MM.1S (cell line): Measurements from ENCODE around the gene ITPRIPL2.

ENCODE experiments used
- DNase-seq: peaks from one replicate; pipeline ENCODE4 v3.0.0-alpha.2; 2015
- H2AFZ ChIP-seq: fragments of 300-600 bp; sonication (generic); 2 replicates; pipeline ENCODE4 v1.6.0; 2016; ENCODE audit warnings: antibody characterized with exemption, low read length
- H3F3A ChIP-seq: fragments of 300-600 bp; sonication (generic); 2 replicates; pipeline ENCODE4 v1.6.1; 2016; ENCODE audit warnings: mild to moderate bottlenecking, antibody characterized with exemption, low read length, moderate library complexity, mixed read lengths; ENCODE audit not compliant: insufficient read depth
- H3K27ac ChIP-seq: fragments of 300-600 bp; sonication (generic); 2 replicates; pipeline ENCODE4 v1.5.1; 2016; ENCODE audit warnings: mild to moderate bottlenecking, low read length
- H3K27me3 ChIP-seq: fragments of 300-600 bp; sonication (generic); replicated peaks from 2 replicates; pipeline ENCODE4 v1.6.0; 2016; ENCODE audit warnings: low read length; ENCODE audit not compliant: insufficient read depth
- H3K36me3 ChIP-seq: fragments of 300-600 bp; sonication (generic); replicated peaks from 2 replicates; pipeline ENCODE4 v1.6.1; 2016; ENCODE audit warnings: mild to moderate bottlenecking, low read length, mixed read lengths; ENCODE audit not compliant: insufficient read depth
- H3K4me1 ChIP-seq: fragments of 300-600 bp; sonication (generic); 2 replicates; pipeline ENCODE4 v1.6.1; 2016; ENCODE audit warnings: low read length, mixed read lengths
- H3K4me2 ChIP-seq: fragments of 300-600 bp; sonication (generic); 2 replicates; pipeline ENCODE4 v1.6.0; 2016; ENCODE audit warnings: low read depth, low read length
- H3K4me3 ChIP-seq: fragments of 300-600 bp; sonication (generic); 2 replicates; pipeline ENCODE4 v1.5.1; 2016; ENCODE audit warnings: low read length, mixed read lengths
- H3K79me2 ChIP-seq: fragments of 300-600 bp; sonication (generic); 2 replicates; pipeline ENCODE4 v1.6.1; 2016; ENCODE audit warnings: mixed run types, low read length, mixed read lengths
- H3K9ac ChIP-seq: fragments of 300-600 bp; sonication (generic); 2 replicates; pipeline ENCODE4 v1.6.1; 2016; ENCODE audit warnings: low read length, mixed read lengths
- H3K9me2 ChIP-seq: fragments of 300-600 bp; sonication (generic); replicated peaks from 2 replicates; pipeline ENCODE4 v1.6.1; 2016; ENCODE audit warnings: mild to moderate bottlenecking, low read length, mixed read lengths; ENCODE audit not compliant: insufficient read depth
- H3K9me3 ChIP-seq: fragments of 300-600 bp; sonication (generic); replicated peaks from 2 replicates; pipeline ENCODE4 v1.6.1; 2016; ENCODE audit warnings: mild to moderate bottlenecking, low read length, mixed read lengths; ENCODE audit not compliant: insufficient read depth
- H4K20me1 ChIP-seq: fragments of 300-600 bp; sonication (generic); 2 replicates; pipeline ENCODE4 v1.6.1; 2016; ENCODE audit warnings: mild to moderate bottlenecking, low read length, moderate library complexity, mixed read lengths; ENCODE audit not compliant: insufficient read depth
- EZH2 ChIP-seq: fragments of 300-600 bp; sonication (generic); optimal IDR thresholded peaks from 2 replicates; pipeline ENCODE3; 2017; ENCODE audit warnings: low read depth, mild to moderate bottlenecking, antibody characterized with exemption, low read length, mixed read lengths
- EZH2phosphoT487 ChIP-seq: fragments of 300-600 bp; sonication (generic); IDR thresholded peaks from 2 replicates; pipeline ENCODE4 v1.6.1; 2018; ENCODE audit warnings: antibody characterized with exemption, low read length
- TF ChIP-seq, protein P1 (sequence below): fragments of 300-600 bp; sonication (generic); IDR thresholded peaks from 2 replicates; pipeline ENCODE4 v1.5.1; 2016; ENCODE audit warnings: antibody characterized with exemption, low read length, mixed read lengths

Gene ITPRIPL2

DNA sequence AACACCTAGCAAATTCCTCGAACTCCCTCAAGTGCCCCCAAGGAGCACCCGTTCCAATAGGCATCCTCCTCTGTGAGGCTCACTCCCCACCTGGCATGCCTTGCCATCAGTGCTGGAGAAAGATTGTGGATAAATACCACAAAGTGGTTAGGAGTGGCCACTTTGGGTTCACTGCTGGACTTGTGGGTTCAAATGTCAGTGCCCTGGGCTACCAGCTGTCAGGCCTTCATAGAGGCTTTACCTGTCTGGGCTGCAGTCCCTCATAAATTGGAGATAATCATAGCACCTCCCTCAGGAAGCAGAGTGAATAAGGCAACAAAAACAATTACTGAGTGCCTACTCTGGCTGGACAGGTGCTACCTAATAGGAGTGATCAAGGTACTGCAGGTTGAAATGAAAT is 52.7 kb downstream of the ITPRIPL2 start:
- Histone ChIP-seq H3K4me3 (no peak overlapping the region), H3K79me2 (no peaks in the 10 kb centered on the region), H3F3A (no peaks in the 10 kb centered on the region), H2AFZ (no peak overlapping the region), H3K27ac (no peak overlapping the region), H3K9ac (no peak overlapping the region), H4K20me1 (no peaks in the 10 kb centered on the region), H3K36me3 (no peaks in the 10 kb centered on the region), H3K4me2 (no peak overlapping the region), H3K4me1 (no peaks in the 10 kb centered on the region), H3K27me3 (peaks cover 22% of the 10 kb centered on the region), H3K9me2 (no peaks in the 10 kb centered on the region), H3K9me3 (no peaks in the 10 kb centered on the region)
- no peak for DNase-seq
- TF ChIP-seq EZH2, result no peak
- TF ChIP-seq, protein P1, sequence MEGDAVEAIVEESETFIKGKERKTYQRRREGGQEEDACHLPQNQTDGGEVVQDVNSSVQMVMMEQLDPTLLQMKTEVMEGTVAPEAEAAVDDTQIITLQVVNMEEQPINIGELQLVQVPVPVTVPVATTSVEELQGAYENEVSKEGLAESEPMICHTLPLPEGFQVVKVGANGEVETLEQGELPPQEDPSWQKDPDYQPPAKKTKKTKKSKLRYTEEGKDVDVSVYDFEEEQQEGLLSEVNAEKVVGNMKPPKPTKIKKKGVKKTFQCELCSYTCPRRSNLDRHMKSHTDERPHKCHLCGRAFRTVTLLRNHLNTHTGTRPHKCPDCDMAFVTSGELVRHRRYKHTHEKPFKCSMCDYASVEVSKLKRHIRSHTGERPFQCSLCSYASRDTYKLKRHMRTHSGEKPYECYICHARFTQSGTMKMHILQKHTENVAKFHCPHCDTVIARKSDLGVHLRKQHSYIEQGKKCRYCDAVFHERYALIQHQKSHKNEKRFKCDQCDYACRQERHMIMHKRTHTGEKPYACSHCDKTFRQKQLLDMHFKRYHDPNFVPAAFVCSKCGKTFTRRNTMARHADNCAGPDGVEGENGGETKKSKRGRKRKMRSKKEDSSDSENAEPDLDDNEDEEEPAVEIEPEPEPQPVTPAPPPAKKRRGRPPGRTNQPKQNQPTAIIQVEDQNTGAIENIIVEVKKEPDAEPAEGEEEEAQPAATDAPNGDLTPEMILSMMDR, result no peak
- no peak for TF ChIP-seq EZH2phosphoT487

DNA sequence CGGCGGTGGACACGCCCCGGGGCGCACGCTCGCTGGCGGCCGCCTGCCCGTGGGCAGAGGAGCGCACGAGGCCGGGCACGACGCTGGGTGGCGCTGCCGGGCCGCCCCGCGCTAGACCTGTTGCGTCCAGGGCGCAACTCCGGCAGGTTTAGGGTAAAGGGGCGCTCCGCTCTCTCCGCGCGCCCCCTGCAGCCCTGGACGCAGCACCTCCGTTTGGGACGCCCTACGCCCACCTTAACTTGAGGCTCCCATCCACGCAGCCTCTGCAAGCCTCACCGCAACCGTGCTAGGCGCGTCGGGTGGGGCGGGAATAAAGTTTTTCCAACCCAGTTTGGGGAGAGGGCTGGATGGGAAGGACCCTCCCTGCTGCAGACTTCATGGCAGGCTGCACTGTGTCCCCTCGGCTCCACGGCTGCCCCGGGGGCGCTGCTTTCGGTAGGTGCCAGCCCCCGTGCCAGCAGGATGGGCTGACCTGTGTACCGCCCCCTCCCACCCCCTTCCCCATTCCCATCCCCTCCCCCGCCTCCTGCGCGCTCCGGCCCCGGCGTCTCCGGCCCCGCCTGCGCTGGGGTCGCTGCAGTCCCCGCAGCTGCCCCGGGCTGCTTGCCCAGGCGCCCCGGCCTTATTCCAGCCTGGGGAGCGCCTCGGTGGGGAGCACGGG is 54.1 kb downstream of the ITPRIPL2 start, which contains the start of gene SYT17:
Gene SYT17, plus strand, starts transcription at position 531 of the 661 bp plus-strand sequence. CDS start 407 bp downstream, outside the sequence.
- Histone ChIP-seq H3K27ac (no peak within 1 kb of the TSS), H3K4me1 (no peaks in the 10 kb centered on the region)

DNA sequence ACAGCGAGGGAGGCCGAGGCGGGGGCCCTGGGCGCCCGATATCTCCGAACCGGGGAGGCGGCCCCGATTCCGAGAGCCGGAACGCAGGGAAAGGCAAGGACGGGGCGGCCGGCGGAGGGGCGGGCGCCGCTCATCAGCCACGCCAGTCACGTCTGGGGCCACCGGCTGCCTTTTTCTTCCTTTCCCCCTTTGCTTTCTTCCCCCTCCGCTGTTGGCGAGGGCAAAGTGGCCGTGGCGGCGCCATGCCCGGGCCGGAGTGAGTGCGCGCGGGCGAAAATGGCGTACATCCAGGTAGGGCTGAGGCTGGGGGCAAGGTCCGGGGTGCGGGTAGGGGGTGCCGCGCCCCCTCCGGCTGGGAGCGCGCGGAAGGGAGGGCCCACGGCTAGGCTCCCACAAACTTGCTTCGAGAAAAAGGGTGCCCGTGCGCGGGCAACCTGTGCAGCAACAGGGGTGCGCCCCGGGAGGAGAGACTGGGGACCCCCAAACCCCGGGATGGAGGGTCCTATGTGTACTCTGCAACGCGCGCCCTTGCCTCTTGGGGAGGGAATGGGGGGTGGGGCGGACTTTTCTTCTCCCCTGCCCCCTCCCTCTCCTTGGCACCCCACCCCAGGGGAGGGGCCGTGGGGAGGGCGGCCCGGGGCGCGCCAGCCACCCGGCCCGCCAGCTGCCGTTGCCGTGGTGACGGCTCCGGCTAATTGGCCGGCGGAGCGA is 54.8 kb downstream of the ITPRIPL2 start:
- H3K79me2 ChIP-seq, result no peaks in the 10 kb centered on the region
- H3K4me2 ChIP-seq, result peak overlapping the region; percentile 75; the same call in 1 of the 2 replicates
- no peaks in the 10 kb centered on the region for H3K4me1 ChIP-seq
- 0 out of 2 replicates have a peak overlapping the region, but pooled peaks have one; percentile 31 for H2AFZ ChIP-seq
- no peak overlapping the region for H3K9ac ChIP-seq
- TF ChIP-seq EZH2phosphoT487, result no peak
- TF ChIP-seq EZH2, result no peak
- TF ChIP-seq, protein P1, result no peak
- H3K4me3 ChIP-seq, result peak overlapping the region; percentile 51; the same call in 1 of the 2 replicates
- no peaks in the 10 kb centered on the region for H3K9me3 ChIP-seq
- H3K36me3 ChIP-seq, result no peaks in the 10 kb centered on the region
- H4K20me1 ChIP-seq, result no peaks in the 10 kb centered on the region
- no peak for DNase-seq
- H3K27ac ChIP-seq, result no peak overlapping the region
- H3K9me2 ChIP-seq, result no peaks in the 10 kb centered on the region
- H3K27me3 ChIP-seq, result peaks cover 40% of the 10 kb centered on the region
- H3F3A ChIP-seq, result no peaks in the 10 kb centered on the region

More for the DNA sequence above, 54.1 kb downstream of the ITPRIPL2 start, which contains the start of gene SYT17:
- peak; percentile 60 for DNase-seq
- H3K79me2 ChIP-seq, result no peaks in the 10 kb centered on the region
- no peaks in the 10 kb centered on the region for H3K9me2 ChIP-seq
- H3K4me3 ChIP-seq, result peak within 1 kb of the TSS; percentile 51
- no peak within 1 kb of the TSS for H3K9ac ChIP-seq
- H3F3A ChIP-seq, result no peaks in the 10 kb centered on the region
- TF ChIP-seq EZH2, result no peak
- TF ChIP-seq, protein P1, result peak; percentile 58
- H4K20me1 ChIP-seq, result no peaks in the 10 kb centered on the region
- H3K27me3 ChIP-seq, result peaks cover 36% of the 10 kb centered on the region
- peak within 1 kb of the TSS; percentile 75; the same call in 1 of the 2 replicates for H3K4me2 ChIP-seq
- H2AFZ ChIP-seq, result 0 out of 2 replicates have a peak within 1 kb of the TSS, but pooled peaks have one; percentile 34
- H3K9me3 ChIP-seq, result no peaks in the 10 kb centered on the region
- H3K36me3 ChIP-seq, result no peaks in the 10 kb centered on the region
